ENCODE data around the gene BRD2. TPM values are rescaled to one million over a fixed set of nuclear protein-coding genes. Genes with fewer than 3 reads are reported as not detected.

Gene BRD2
- total RNA-seq, 1 experiment from 2014 or later = 172 TPM

DNA sequence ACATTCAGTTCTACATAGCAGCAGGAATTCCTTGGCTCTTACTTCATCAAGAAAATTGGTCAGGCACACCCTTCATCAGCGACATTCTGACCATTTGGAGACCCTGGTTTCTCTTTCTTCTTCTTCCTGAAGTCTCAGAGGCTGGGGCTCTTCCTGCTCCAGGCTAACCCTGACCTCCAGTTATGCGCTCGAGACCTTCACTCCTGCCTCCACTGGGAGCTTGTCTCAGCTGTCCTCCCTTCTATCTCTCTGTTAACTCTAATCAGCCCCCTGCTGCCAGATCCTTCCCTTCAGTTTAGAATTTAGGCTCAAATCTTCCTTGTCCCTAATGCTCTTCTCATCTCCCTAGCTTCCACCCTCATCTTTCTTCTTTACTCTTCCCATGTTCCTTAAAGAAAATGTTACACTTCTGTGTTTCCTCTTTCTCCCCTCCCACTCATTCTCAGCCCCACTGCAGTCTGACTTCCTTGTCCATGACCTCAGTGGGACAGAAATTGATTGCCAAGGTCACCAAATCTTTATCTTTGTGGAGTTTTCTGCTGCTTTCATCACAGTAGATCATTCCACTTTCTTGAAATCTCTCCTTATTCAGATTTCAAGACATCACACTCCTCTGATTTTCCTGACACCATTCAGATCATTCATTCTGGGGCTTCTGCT is 49.4 kb downstream of the BRD2 start:
- in situ Hi-C loops (cut with HindIII; ENCODE audit: low sequenced_read_pairs) = no loop called here
- DNase-seq (ENCODE audit: low spot score) = no peak

DNA sequence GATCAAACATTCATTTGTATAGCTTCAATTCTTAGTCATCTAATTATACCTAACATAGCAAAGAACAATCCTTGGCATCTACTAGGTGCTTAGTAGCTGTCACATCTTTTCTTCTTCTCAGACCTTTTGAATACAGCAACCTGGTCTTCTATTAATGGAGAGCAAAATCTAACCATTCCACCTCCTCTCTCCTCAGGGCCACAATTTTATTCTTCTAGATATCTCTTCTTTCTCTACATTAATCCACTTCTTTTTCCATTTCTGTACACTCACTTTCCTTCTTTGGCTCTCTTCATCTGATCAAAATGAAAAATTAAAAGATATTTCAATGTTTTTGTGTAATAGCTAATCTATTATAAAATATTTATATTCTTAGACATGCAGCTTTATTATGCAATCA is 50.0 kb downstream of the BRD2 start:
- in situ Hi-C loops (cut with HindIII; ENCODE audit: low sequenced_read_pairs) = no loop called here
- DNase-seq (ENCODE audit: low spot score) = no peak

DNA sequence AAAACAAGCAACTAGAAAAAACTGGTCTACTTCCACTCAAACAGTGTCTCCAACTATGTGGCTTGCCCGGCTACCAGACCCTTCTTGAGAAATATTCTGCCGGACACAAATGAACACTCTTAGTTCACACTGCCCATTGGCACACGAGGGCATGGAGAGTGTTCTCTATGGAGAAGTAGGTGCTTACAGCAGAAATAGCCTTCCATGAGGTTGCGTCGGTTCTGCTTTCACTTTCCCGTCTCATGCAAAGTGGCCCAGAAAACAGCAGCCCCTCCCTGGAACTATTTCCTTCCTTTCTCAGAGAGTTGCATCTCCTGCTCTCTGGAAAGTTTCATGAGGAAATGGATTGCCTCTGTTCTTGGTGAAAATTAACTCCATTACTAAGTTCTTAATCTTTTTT is 50.5 kb downstream of the BRD2 start:
- DNase-seq (ENCODE audit: low spot score) = no peak
- in situ Hi-C loops (cut with HindIII; ENCODE audit: low sequenced_read_pairs) = no loop called here

DNA sequence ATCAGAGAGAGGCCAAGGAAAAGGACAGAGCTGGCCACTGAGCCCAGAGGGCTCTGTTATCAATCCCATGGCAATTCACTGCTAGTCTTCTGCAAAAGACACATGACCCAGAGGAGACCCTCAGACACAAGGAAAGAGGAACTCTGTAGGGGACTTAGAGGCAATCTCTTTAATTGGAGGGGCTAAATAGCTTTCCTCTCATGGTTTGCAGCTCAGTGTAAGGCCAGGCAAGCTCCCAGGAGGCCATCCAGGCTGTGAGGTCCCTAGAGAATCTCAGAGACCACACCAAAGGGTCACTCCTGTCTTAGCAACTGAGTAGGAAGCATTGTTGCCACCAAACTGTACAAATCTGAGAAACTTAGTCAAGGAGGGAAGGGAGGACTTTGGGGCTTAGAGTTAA is 51.0 kb downstream of the BRD2 start:
- in situ Hi-C loops (cut with HindIII; ENCODE audit: low sequenced_read_pairs) = no loop called here
- DNase-seq (ENCODE audit: low spot score) = no peak

DNA sequence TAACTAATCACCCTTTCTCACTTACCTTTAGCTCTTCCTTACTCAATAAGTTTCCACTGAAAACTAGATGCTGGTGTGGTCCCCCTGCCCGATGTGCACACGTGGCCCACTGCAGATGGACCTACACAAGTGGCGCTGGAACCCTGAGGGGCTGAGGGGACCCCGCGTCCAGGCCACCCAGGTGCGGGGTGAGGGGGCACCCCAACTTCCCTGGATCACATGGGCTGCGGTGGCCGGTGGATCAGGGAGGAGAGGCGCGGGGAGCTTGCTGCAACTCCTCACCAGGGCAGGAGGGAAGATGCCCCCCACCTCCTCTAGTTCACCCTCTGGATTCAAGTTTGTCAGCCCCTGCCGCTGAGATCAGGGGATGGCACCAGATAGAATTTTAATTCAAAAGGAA is 53.5 kb downstream of the BRD2 start:
- in situ Hi-C loops (cut with HindIII; ENCODE audit: low sequenced_read_pairs) = no loop called here
- DNase-seq (ENCODE audit: low spot score) = no peak

DNA sequence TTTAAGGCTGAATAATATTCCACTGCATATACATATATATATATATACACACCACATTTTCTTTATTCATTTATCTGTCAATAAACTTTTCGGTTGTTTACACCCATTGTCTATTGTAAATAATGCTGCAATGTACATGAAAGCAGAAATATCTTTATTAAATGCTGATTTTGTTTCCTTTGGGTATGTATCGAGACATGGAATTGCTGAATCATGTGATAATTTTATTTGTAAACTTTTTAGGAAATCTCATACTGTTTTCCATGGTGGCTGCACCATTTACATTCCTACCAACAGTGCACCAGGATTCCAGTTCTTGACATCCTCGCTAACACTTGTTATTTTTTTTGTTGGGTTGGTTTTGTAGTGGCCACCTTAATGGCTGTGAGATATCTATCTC is 55.1 kb downstream of the BRD2 start:
- DNase-seq (ENCODE audit: low spot score) = no peak
- in situ Hi-C loops (cut with HindIII; ENCODE audit: low sequenced_read_pairs) = no loop called here

DNA sequence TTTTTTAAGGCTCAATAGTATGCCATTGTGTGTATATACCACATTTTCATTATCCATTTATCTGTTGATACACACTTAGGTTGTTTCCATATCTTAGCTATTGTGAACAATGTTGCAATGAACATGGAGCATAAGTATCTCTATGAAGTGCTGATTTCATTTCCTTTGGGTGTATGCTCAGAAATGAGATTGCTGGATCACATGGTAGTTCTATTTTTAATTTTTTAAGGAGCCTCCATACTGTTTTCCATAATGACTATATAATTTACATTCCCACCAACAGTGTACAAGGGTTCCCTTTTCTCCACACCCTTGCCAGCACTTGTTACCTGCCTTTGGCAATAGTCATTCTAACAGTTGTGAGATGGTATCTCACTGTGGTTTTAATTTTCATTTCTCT is 56.1 kb downstream of the BRD2 start:
- no peak for DNase-seq (ENCODE audit: low spot score)
- in situ Hi-C loops (cut with HindIII; ENCODE audit: low sequenced_read_pairs) = no loop called here

DNA sequence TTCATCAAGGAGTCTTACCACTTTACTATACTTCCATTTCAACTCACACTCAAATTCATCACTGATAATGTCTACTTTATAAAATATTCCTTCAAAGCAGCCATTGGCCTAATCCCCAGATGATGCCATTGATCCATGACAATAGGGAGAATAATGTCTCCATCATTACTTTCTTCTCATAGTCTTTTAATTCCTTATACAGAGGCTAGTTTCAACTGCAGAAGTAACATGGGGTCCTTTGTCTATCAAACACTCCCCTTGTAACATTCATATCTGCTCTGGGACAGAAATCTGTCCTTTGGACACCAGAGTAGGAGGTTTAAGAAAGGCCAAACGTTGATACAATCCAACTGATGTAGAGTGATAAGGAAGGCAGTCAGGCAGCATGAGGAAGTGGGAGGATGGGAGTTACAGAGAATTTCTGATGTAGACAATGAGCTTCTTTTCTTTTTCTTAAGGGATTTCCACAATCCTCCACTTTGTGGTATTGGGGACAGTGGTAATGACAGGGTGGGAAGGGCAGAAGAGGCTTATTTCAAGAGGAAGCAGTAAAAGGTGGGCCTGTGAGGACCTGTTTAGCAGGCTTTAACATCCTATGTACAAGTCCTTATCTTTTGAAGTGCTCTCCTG is 59.9 kb downstream of the BRD2 start:
- DNase-seq (ENCODE audit: low spot score) = no peak
- in situ Hi-C loops (cut with HindIII; ENCODE audit: low sequenced_read_pairs) = no loop called here

DNA sequence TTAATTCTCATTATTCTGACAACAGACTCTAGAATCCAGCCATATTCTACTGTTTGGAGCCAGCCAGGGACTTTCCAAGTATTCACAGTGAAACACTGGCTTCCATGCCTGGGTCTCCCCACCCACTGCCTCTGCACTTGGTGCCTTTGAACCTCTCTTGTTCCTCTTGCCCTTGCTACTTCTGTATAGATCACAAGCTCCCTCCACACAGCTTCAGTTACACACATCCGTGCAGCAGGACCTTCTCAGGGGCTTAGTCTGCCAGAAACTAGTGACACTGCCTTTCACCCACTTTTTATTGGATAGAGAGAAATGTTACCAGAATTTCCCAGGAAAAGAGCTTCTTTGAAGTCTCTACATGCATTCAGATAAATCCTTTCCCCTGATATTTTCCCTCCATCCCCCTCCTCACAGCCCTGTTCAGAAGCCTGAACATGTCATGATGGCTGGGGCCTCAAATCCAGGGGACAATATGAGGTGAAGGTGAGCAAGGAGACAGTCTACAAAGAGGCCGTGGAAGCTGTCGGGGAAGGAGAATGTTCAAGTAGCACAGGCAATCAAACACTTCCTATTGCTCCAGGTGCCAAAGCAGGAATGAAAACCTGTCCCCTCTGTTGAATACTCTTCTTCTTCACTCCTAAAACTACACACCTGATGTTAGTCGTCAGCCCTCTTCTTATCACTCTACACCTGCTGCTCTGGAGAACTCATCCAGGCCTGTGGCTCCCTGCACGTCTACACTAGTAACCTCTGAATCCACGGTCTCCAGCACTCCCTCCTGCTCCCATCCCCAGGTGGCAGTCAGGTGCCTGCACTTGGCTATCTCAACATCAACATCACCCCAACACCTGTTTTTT is 61.2 kb downstream of the BRD2 start:
- in situ Hi-C loops (cut with HindIII; ENCODE audit: low sequenced_read_pairs) = no loop called here
- peak; percentile 11 for DNase-seq (ENCODE audit: low spot score)

DNA sequence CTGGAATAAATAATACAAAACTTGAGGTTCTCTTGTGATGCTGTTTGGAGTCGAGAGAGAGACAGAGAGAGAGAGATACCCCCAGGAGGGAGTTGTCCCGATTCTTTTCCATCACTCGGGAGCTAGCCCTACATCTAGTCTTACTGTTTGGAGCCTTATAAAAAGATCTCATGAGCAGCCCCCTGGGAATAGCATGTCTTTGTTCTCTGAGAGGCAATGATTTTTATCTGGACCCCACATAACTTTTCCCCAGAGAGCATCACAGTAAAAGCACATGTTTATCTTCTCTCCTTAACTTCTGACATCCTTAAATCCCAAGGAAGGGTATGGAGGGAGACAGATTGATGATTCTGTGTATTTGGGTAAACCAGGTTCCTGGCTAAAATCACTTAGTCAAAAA is 61.9 kb downstream of the BRD2 start:
- no peak for DNase-seq (ENCODE audit: low spot score)
- in situ Hi-C loops (cut with HindIII; ENCODE audit: low sequenced_read_pairs) = no loop called here

Other genes starting within 250 kb of the BRD2 start
- gene HLA-DQA2, start 227.2 kb upstream of the BRD2 start, total RNA-seq (2014; rRNA removed; shearing (Covaris generic)) = not detected in 2 replicates
- not detected in 2 replicates for gene HLA-DQB2, start 205.1 kb upstream of the BRD2 start, total RNA-seq (2014; rRNA removed; shearing (Covaris generic))
- gene HLA-DOB, start 151.6 kb upstream of the BRD2 start, total RNA-seq (2014; rRNA removed; shearing (Covaris generic)) = not detected in 2 replicates
- 8.9 and 14.5 TPM in 2 replicates for gene TAP2, start 129.9 kb upstream of the BRD2 start, total RNA-seq (2014; rRNA removed; shearing (Covaris generic))
- not detected in 2 replicates for gene PSMB8, start 124.5 kb upstream of the BRD2 start, total RNA-seq (2014; rRNA removed; shearing (Covaris generic))
- 33.4 and 41.3 TPM in 2 replicates for gene TAP1, start 114.9 kb upstream of the BRD2 start, total RNA-seq (2014; rRNA removed; shearing (Covaris generic))
- 20.2 and 26.0 TPM in 2 replicates for gene PSMB9, start 114.4 kb upstream of the BRD2 start, total RNA-seq (2014; rRNA removed; shearing (Covaris generic))
- gene HLA-DMB, start 27.6 kb upstream of the BRD2 start, total RNA-seq (2014; rRNA removed; shearing (Covaris generic)) = 3.2 and 8.0 TPM in 2 replicates
- gene HLA-DMA, start 15.5 kb upstream of the BRD2 start, total RNA-seq (2014; rRNA removed; shearing (Covaris generic)) = 11.4 and 15.8 TPM in 2 replicates
- 1.4 and 1.7 TPM in 2 replicates for gene HLA-DOA, start 41.0 kb downstream of the BRD2 start, total RNA-seq (2014; rRNA removed; shearing (Covaris generic))
- gene HLA-DPA1, start 105.1 kb downstream of the BRD2 start, total RNA-seq (2014; rRNA removed; shearing (Covaris generic)) = not detected in 2 replicates
- not detected in 2 replicates for gene HLA-DPB1, start 107.4 kb downstream of the BRD2 start, total RNA-seq (2014; rRNA removed; shearing (Covaris generic))
- 7.0 and 10.4 TPM in 2 replicates for gene COL11A2, start 223.9 kb downstream of the BRD2 start, total RNA-seq (2014; rRNA removed; shearing (Covaris generic))
- gene RXRB, start 232.1 kb downstream of the BRD2 start, total RNA-seq (2014; rRNA removed; shearing (Covaris generic)) = 11.5 and 18.8 TPM in 2 replicates
- 102 and 108 TPM in 2 replicates for gene SLC39A7, start 232.3 kb downstream of the BRD2 start, total RNA-seq (2014; rRNA removed; shearing (Covaris generic))
- gene HSD17B8, start 236.1 kb downstream of the BRD2 start, total RNA-seq (2014; rRNA removed; shearing (Covaris generic)) = 13.3 and 18.2 TPM in 2 replicates
- 51.2 and 53.3 TPM in 2 replicates for gene RING1, start 239.9 kb downstream of the BRD2 start, total RNA-seq (2014; rRNA removed; shearing (Covaris generic))

Data from G401 (cell line).